Heart left ventricle (tissue), 16 donors: ENCODE data around the gene CDH23. TPM values are rescaled to one million over a fixed set of nuclear protein-coding genes. Genes with fewer than 3 reads are reported as not detected.
A peak's percentile ranks its signal among the peaks of the same experiment; 100 is the strongest.

Experiments
- ATAC-seq, 4 donors: fragments of 200-7000 bp; cut with Tn5 transposase; one replicate each; pipeline ENCODE4 v1.9.1; 2020 to 2022; ENCODE audit warnings: moderate library complexity in 4 of 4, mild to moderate bottlenecking in 3 of 4, moderate number of reproducible peaks in 1 of 4
- DNase-seq, 5 donors: peaks; one replicate each; pipeline ENCODE4 v3.0.0-alpha.2; 2020
- H3K27ac ChIP-seq, 12 donors: fragments of 200-600 bp; sonication (generic) in 4 of 12; one replicate each; pipeline versions ENCODE4 v1.5.0 to v1.8.0; 2016 to 2022; ENCODE audit warnings: mild to moderate bottlenecking in 2 of 12
- H3K27me3 ChIP-seq, 9 donors: fragments of 200-600 bp; sonication (generic) in 2 of 9; one replicate each; pipeline versions ENCODE4 v1.5.1 to v1.8.0; 2016 to 2022; ENCODE audit warnings: mild to moderate bottlenecking in 3 of 9
- H3K36me3 ChIP-seq, 9 donors: fragments of 200-600 bp; sonication (generic) in 2 of 9; one replicate each; pipeline versions ENCODE4 v1.5.0 to v1.8.0; 2018 to 2022; ENCODE audit warnings: mild to moderate bottlenecking in 2 of 9
- H3K4me1 ChIP-seq, 12 donors: fragments of 200-600 bp; sonication (generic) in 4 of 12; one replicate each; pipeline versions ENCODE4 v1.5.0 to v1.8.0; 2016 to 2022; ENCODE audit warnings: mild to moderate bottlenecking in 3 of 12
- H3K4me3 ChIP-seq, 12 donors: fragments of 200-600 bp; sonication (generic) in 4 of 12; one replicate each; pipeline versions ENCODE4 v1.5.0 to v1.8.0; 2017 to 2022; ENCODE audit warnings: mild to moderate bottlenecking in 9 of 12, moderate library complexity in 4 of 12
- H3K9me3 ChIP-seq, 12 donors: fragments of 200-600 bp; sonication (generic) in 4 of 12; one replicate each; pipeline versions ENCODE4 v1.5.0 to v1.8.0; 2016 to 2022; ENCODE audit warnings: mild to moderate bottlenecking in 1 of 12
- CTCF ChIP-seq, 12 donors: fragments of 200-600 bp; sonication (generic) in 4 of 12; IDR thresholded peaks; one replicate each; pipeline versions ENCODE4 v1.5.0 to v1.8.0; 2018 to 2022; ENCODE audit warnings: antibody characterized with exemption in 12 of 12, mild to moderate bottlenecking in 5 of 12
- POLR2A ChIP-seq, 2 donors: fragments of 450-650 bp; IDR thresholded peaks; one replicate each; pipeline ENCODE4 v1.6.1; 2017; ENCODE audit warnings: antibody characterized with exemption in 2 of 2, mild to moderate bottlenecking in 2 of 2, moderate library complexity in 2 of 2
- whole genome bisulfite sequencing, 4 donors: extraction: QIAGEN DNeasy Blood & Tissue Kit in 2 of 4; methylation state at CpG; one replicate each; pipeline versions ENCODE4 v1.1.5 to v1.1.7; 2013 to 2018; 5-methylcytosine and 5-hydroxymethylcytosine counted together
- intact Hi-C, 10 donors: fragments of 100-400 bp; cut with DNase I; formaldehyde crosslinking; loops; one replicate each; pipeline versions ENCODE4 v1.11.1 to v1.14.2; 2022
- polyA plus RNA-seq, 2 donors: library from polyadenylated mRNA; stranded (reverse); fragments of 200-250 nt; gene quantifications; one replicate each; pipeline ENCODE4 v1.2.3, GENCODE V29; 2013
- total RNA-seq, 9 donors: library from RNA; depleted of rRNA in 2 of 9; stranded (reverse); fragments of >200 nt in 2 of 9; fragmentation: NEBNext Ultra II Directional in 3 of 9; extraction: Animal tissue kit (Norgen Biotek cat#: 25700) in 3 of 9; gene quantifications; one replicate each; pipeline versions ENCODE4 v1.1.0 to v1.2.4, GENCODE V29; 2016 to 2023
- donor health status: ischemic (EF 13 %, LVEDD 7.1; RV severe dilation, severe dysfunction).
- donor health status: healthy with polysubstance abuse.
- donor health status: DM: no; HTN: yes; CAD: no.
- donor health status: DM: no; HTN: no; CAD: no.
- donor health status: ischemic (EF 25% LVEDD 6.9; RV normal size, moderate dysfunction).
- donor health status: ischemic (EF 25% LVEDD 5.7; RV mildly dilated, moderate dysfunction).
- donor health status: healthy.
- donor health status: DM: yes; HTN: yes; CAD: no.
- donor health status: ischemic (EF 35%, LVEDD 5.7; RV mildly dilated, moderate dysfunction).
- donor health status: nonischemic (EF 11% LVEDD 7.7; RV severe dilation, severe dysfunction).
- donor health status: DM: yes; HTN: yes; CAD: no.
- donor health status: PGD.
- donor health status: ischemic (EF 29% LVEDD 5.4; RV normal size, mild dysfunction).
- donor health status: nonischemic (EF 23%, LVEDD 6.1; RV moderate dilation, normal function).

Gene CDH23
- total and polyA plus RNA-seq, 11 donors: 1.2 to 8.6 (median 3.9) TPM

- no peaks in the 10 kb centered on the region for H3K27me3 ChIP-seq
- TF ChIP-seq POLR2A (IDR thresholded peaks at IDR 0.05): no peak
- no peak for TF ChIP-seq CTCF (IDR thresholded peaks at IDR 0.05)
- H3K4me1 ChIP-seq: peaks cover 3 to 51% (median 19%) of the 10 kb centered on the region in 12 donors
- peaks cover 0 to 10% (median 0%) of the 10 kb centered on the region in 12 donors for H3K9me3 ChIP-seq
- H3K27ac ChIP-seq: no peak overlapping the region
- no peak for ATAC-seq
- H3K36me3 ChIP-seq: no peaks in the 10 kb centered on the region
- no peak overlapping the region for H3K4me3 ChIP-seq
- WGBS, 4 donors: 90 to 98% (median 96%) methylated on average over 3 of the region's 3 CpGs
- no peak for DNase-seq
- intact Hi-C loops: no loop called here
Observed at GRCh38 chr10:71688256-71688655, 291.5 kb downstream of the CDH23 start.

GRCh38 chr10:71690094-71690720 lies 293.5 kb downstream of the CDH23 start:
- no peak overlapping the region for H3K27ac ChIP-seq
- intact Hi-C loops: no loop called here
- H3K9me3 ChIP-seq: peaks cover 0 to 10% (median 0%) of the 10 kb centered on the region in 12 donors
- H3K4me1 ChIP-seq: peaks cover 5 to 51% (median 30%) of the 10 kb centered on the region in 12 donors
- no peaks in the 10 kb centered on the region for H3K36me3 ChIP-seq
- no peaks in the 10 kb centered on the region for H3K27me3 ChIP-seq
- no peak for TF ChIP-seq POLR2A (IDR thresholded peaks at IDR 0.05)
- TF ChIP-seq CTCF (IDR thresholded peaks at IDR 0.05): no peak
- ATAC-seq (no peak), DNase-seq (no peak)
- H3K4me3 ChIP-seq: no peak overlapping the region
- WGBS, 4 donors: 88 to 91% (median 90%) methylated on average over 9 to 13 of the region's 13 CpGs

GRCh38 chr10:71691405-71691804 lies 294.7 kb downstream of the CDH23 start:
- Histone ChIP-seq H3K4me1 (peaks cover 0 to 51% (median 37%) of the 10 kb centered on the region in 12 donors), H3K27me3 (no peaks in the 10 kb centered on the region), H3K4me3 (no peak overlapping the region), H3K27ac (no peak overlapping the region), H3K36me3 (no peaks in the 10 kb centered on the region), H3K9me3 (peaks cover 0 to 10% (median 0%) of the 10 kb centered on the region in 12 donors)
- TF ChIP-seq POLR2A (IDR thresholded peaks at IDR 0.05) (no peak), CTCF (IDR thresholded peaks at IDR 0.05) (no peak)
- 91 to 100% (median 96%) methylated on average over 2 of the region's 2 CpGs for WGBS, 4 donors
- DNase-seq (no peak), ATAC-seq (no peak)
- intact Hi-C loops: no loop called here

GRCh38 chr10:71692598-71693306 lies 296.0 kb downstream of the CDH23 start:
- H3K27ac ChIP-seq: peak overlapping the region in 10 of 12 donors; percentile 25 to 93 (median 72)
- TF ChIP-seq CTCF (IDR thresholded peaks at IDR 0.05) (no peak), POLR2A (IDR thresholded peaks at IDR 0.05) (no peak)
- ATAC-seq (no peak), DNase-seq (no peak)
- H3K36me3 ChIP-seq: no peaks in the 10 kb centered on the region
- H3K27me3 ChIP-seq: no peaks in the 10 kb centered on the region
- no peak overlapping the region for H3K4me3 ChIP-seq
- H3K9me3 ChIP-seq: peaks cover 0 to 10% (median 0%) of the 10 kb centered on the region in 12 donors
- peaks cover 0 to 53% (median 34%) of the 10 kb centered on the region in 12 donors for H3K4me1 ChIP-seq
- intact Hi-C loops: no loop called here
- WGBS, 4 donors: 66 to 79% (median 77%) methylated on average over 7 of the region's 7 CpGs
